HG03442 (cell line): Measurements from ENCODE around the gene MYCBP.
"Not testable (repeated sequence)": the region's sequence is repeated elsewhere in the genome, so short reads cannot be mapped to it uniquely, and the experiment has no call there.

Experiments used
- ATAC-seq: cut with Tn5 transposase; IDR thresholded peaks from one replicate; pipeline ENCODE4 v1.9.1; 2021; ENCODE audit warnings: mild to moderate bottlenecking, moderate library complexity; ENCODE audit not compliant: unreplicated experiment

MYCBP gene

GRCh38 chr1:38870996-38871395 is 2.2 kb downstream of the MYCBP start:
- no peak for ATAC-seq

GRCh38 chr1:38867208-38867607 is 5.9 kb downstream of the MYCBP start:
- no peak for ATAC-seq

- ATAC-seq: no peak
Measured at GRCh38 chr1:38865112-38865715, 7.9 kb downstream of the MYCBP start.

GRCh38 chr1:38860454-38860795 is 12.7 kb downstream of the MYCBP start:
- ATAC-seq: no peak

GRCh38 chr1:38859561-38860453 is 13.3 kb downstream of the MYCBP start, which contains the start of gene RRAGC:
Gene RRAGC, minus strand, starts transcription at chr1:38859772. Its CDS starts 126 bp downstream, at chr1:38859646.
- ATAC-seq: peak; percentile 91

GRCh38 chr1:38858833-38859560 is 14.2 kb downstream of the MYCBP start:
- ATAC-seq: peak; percentile 28

GRCh38 chr1:38852780-38853179 is 20.4 kb downstream of the MYCBP start:
- ATAC-seq: no peak

- ATAC-seq: no peak
Measured at GRCh38 chr1:38848071-38848470, 25.1 kb downstream of the MYCBP start.

GRCh38 chr1:38846210-38846609 is 26.9 kb downstream of the MYCBP start:
- no peak for ATAC-seq

- not testable (repeated sequence) for ATAC-seq
Measured at GRCh38 chr1:38845088-38845487, 28.1 kb downstream of the MYCBP start.

GRCh38 chr1:38840281-38840680 is 32.9 kb downstream of the MYCBP start:
- ATAC-seq: no peak

GRCh38 chr1:38839363-38839762 is 33.8 kb downstream of the MYCBP start:
- ATAC-seq: no peak

GRCh38 chr1:38836316-38836715 is 36.8 kb downstream of the MYCBP start:
- ATAC-seq: not testable (repeated sequence)

- ATAC-seq: no peak
Measured at GRCh38 chr1:38834937-38835827, 38.0 kb downstream of the MYCBP start.

- no peak for ATAC-seq
Measured at GRCh38 chr1:38834221-38834782, 38.8 kb downstream of the MYCBP start.

GRCh38 chr1:38833146-38833545 is 40.0 kb downstream of the MYCBP start:
- no peak for ATAC-seq

- ATAC-seq: no peak
Measured at GRCh38 chr1:38832370-38832734, 40.8 kb downstream of the MYCBP start.

GRCh38 chr1:38831731-38832369 is 41.3 kb downstream of the MYCBP start:
- ATAC-seq: no peak

- ATAC-seq: no peak
Measured at GRCh38 chr1:38829368-38829767, 43.8 kb downstream of the MYCBP start.

GRCh38 chr1:38827318-38827717 is 45.8 kb downstream of the MYCBP start:
- no peak for ATAC-seq
